H9 (cell line): ENCODE measurements around the gene UNC50. TPM values are rescaled to one million over a fixed set of nuclear protein-coding genes. Genes with fewer than 3 reads are reported as not detected.

ENCODE experiments used
- DNase-seq: peaks from one replicate; pipeline ENCODE4 v3.0.0-alpha.2; 2017
- H2AFZ ChIP-seq: one replicate; pipeline ENCODE4 v1.6.1; 2013; ENCODE audit warnings: mild to moderate bottlenecking, low read length, control low read depth, moderate library complexity
- H2AK5ac ChIP-seq: 2 replicates; pipeline ENCODE4 v1.6.1; 2013; ENCODE audit warnings: low read length, control low read depth, mixed read lengths; ENCODE audit not compliant: insufficient read length
- H2BK120ac ChIP-seq: one replicate; pipeline ENCODE4 v1.6.1; 2013; ENCODE audit warnings: low read depth, mild to moderate bottlenecking, low read length, control low read depth, inconsistent platforms; ENCODE audit not compliant: poor library complexity, severe bottlenecking
- H2BK12ac ChIP-seq: 2 replicates; pipeline ENCODE4 v1.6.1; 2013; ENCODE audit warnings: low read length, control low read depth, mixed read lengths, low read depth; ENCODE audit not compliant: insufficient read length
- H2BK15ac ChIP-seq: 2 replicates; pipeline ENCODE4 v1.6.1; 2013; ENCODE audit warnings: low read depth, low read length, control low read depth
- H2BK20ac ChIP-seq: one replicate; pipeline ENCODE4 v1.6.1; 2013; ENCODE audit warnings: low read depth, mild to moderate bottlenecking, low read length, control low read depth, inconsistent platforms; ENCODE audit not compliant: poor library complexity, severe bottlenecking
- H2BK5ac ChIP-seq: 2 replicates; pipeline ENCODE4 v1.6.1; 2013; ENCODE audit warnings: low read length, control low read depth, mixed read lengths; ENCODE audit not compliant: insufficient read length
- H3K14ac ChIP-seq: 2 replicates; pipeline ENCODE4 v1.6.1; 2013; ENCODE audit warnings: low read length, control low read depth; ENCODE audit not compliant: insufficient read depth
- H3K18ac ChIP-seq: 2 replicates; pipeline ENCODE4 v1.6.1; 2013; ENCODE audit warnings: low read depth, mild to moderate bottlenecking, mixed read lengths, low read length, control low read depth; ENCODE audit not compliant: insufficient read length
- H3K23ac ChIP-seq: 2 replicates; pipeline ENCODE4 v1.6.1; 2013; ENCODE audit warnings: low read length, control low read depth, mixed read lengths, low read depth; ENCODE audit not compliant: insufficient read length
- H3K23me2 ChIP-seq: 2 replicates; pipeline ENCODE4 v1.6.1; 2013; ENCODE audit warnings: low read depth, mild to moderate bottlenecking, mixed read lengths, low read length, control low read depth; ENCODE audit not compliant: insufficient read length, poor library complexity, severe bottlenecking
- H3K27ac ChIP-seq: 2 replicates; pipeline ENCODE4 v1.5.1; 2013; ENCODE audit warnings: low read length, control low read depth, mixed read lengths, low read depth; ENCODE audit not compliant: insufficient read length
- H3K27me3 ChIP-seq: 2 replicates; pipeline ENCODE4 v1.6.1; 2013; ENCODE audit warnings: low read length, control low read depth, inconsistent platforms; ENCODE audit not compliant: insufficient read depth
- H3K4ac ChIP-seq: 2 replicates; pipeline ENCODE4 v1.6.1; 2013; ENCODE audit warnings: low read depth, mild to moderate bottlenecking, control low read depth, inconsistent platforms, low read length, moderate library complexity
- H3K4me1 ChIP-seq: 2 replicates; pipeline ENCODE4 v1.6.1; 2013; ENCODE audit warnings: low read length, control low read depth, inconsistent platforms; ENCODE audit not compliant: insufficient read depth
- H3K4me2 ChIP-seq: 2 replicates; pipeline ENCODE4 v1.6.1; 2013; ENCODE audit warnings: low read length, control low read depth, mixed read lengths; ENCODE audit not compliant: insufficient read length, insufficient read depth
- H3K56ac ChIP-seq: 2 replicates; pipeline ENCODE4 v1.6.1; 2013; ENCODE audit warnings: low read depth, mild to moderate bottlenecking, mixed read lengths, low read length, control low read depth; ENCODE audit not compliant: insufficient read length
- H3K79me1 ChIP-seq: 2 replicates; pipeline ENCODE4 v1.6.1; 2013; ENCODE audit warnings: low read depth, mild to moderate bottlenecking, moderate library complexity, low read length, control low read depth, inconsistent platforms; ENCODE audit not compliant: insufficient read depth, poor library complexity, severe bottlenecking
- H3K79me2 ChIP-seq: 2 replicates; pipeline ENCODE4 v1.6.1; 2013; ENCODE audit warnings: low read length, control low read depth, inconsistent platforms; ENCODE audit not compliant: insufficient read depth
- H3K9ac ChIP-seq: 2 replicates; pipeline ENCODE4 v1.6.1; 2013; ENCODE audit warnings: low read length, control low read depth, mixed read lengths; ENCODE audit not compliant: insufficient read length; ENCODE audit errors: extremely low read depth
- H3K9me3 ChIP-seq: one replicate; pipeline ENCODE4 v1.6.1; 2013; ENCODE audit warnings: low read depth, low read length, inconsistent platforms; ENCODE audit not compliant: control insufficient read depth
- H3T11ph ChIP-seq: one replicate; pipeline ENCODE4 v1.6.1; 2013; ENCODE audit warnings: mild to moderate bottlenecking, low read length, control low read depth, inconsistent platforms
- H4K20me1 ChIP-seq: one replicate; pipeline ENCODE4 v1.6.1; 2013; ENCODE audit not compliant: control insufficient read depth, insufficient read length, insufficient read depth
- H4K5ac ChIP-seq: 2 replicates; pipeline ENCODE4 v1.6.1; 2013; ENCODE audit warnings: low read depth, mild to moderate bottlenecking, mixed read lengths, low read length, control low read depth; ENCODE audit not compliant: insufficient read length
- H4K8ac ChIP-seq: replicated peaks from 2 replicates; pipeline ENCODE4 v1.6.1; 2013; ENCODE audit warnings: low read length, control low read depth, mixed read lengths, low read depth; ENCODE audit not compliant: insufficient read length
- H4K91ac ChIP-seq: 2 replicates; pipeline ENCODE4 v1.6.1; 2013; ENCODE audit warnings: low read depth, mild to moderate bottlenecking, moderate library complexity, mixed read lengths, low read length, control low read depth; ENCODE audit not compliant: insufficient read length
- H3K27ac Mint-ChIP-seq, 3 experiments: 2 replicates in 2 of 3; 3 replicates in 1 of 3; pipeline ENCODE4 v1.8.0; 2020 to 2021; ENCODE audit warnings: mixed read lengths in 3 of 3, mild to moderate bottlenecking in 1 of 3, moderate library complexity in 1 of 3
- H3K27me3 Mint-ChIP-seq: 2 replicates; pipeline ENCODE4 v1.8.0; 2021; ENCODE audit warnings: low read depth, mild to moderate bottlenecking, moderate library complexity, mixed read lengths
- H3K36me3 Mint-ChIP-seq, 3 experiments: 2 replicates in 2 of 3; 3 replicates in 1 of 3; pipeline ENCODE4 v1.8.0; 2020 to 2021; ENCODE audit warnings: low read depth in 3 of 3, mixed read lengths in 3 of 3; ENCODE audit not compliant: insufficient read depth in 1 of 3
- H3K4me1 Mint-ChIP-seq, 2 experiments: 2 replicates each; pipeline ENCODE4 v1.8.0; 2020; ENCODE audit warnings: mixed read lengths in 2 of 2
- H3K4me3 Mint-ChIP-seq, 2 experiments: 2 replicates in 1 of 2; 3 replicates in 1 of 2; pipeline ENCODE4 v1.8.0; 2020 to 2021; ENCODE audit warnings: mild to moderate bottlenecking in 2 of 2, mixed read lengths in 2 of 2, moderate library complexity in 1 of 2
- H3K9me3 Mint-ChIP-seq, 2 experiments: 2 replicates in 1 of 2; 3 replicates in 1 of 2; pipeline ENCODE4 v1.8.0; 2020; ENCODE audit warnings: mild to moderate bottlenecking in 2 of 2, mixed read lengths in 2 of 2, moderate library complexity in 1 of 2
- WGBS: extraction: QIAGEN DNeasy Blood & Tissue Kit; methylation state at CpG from one replicate; pipeline ENCODE4 v1.1.7; 2013; ENCODE audit warnings: missing lambda C conversion rate, low lambda C conversion rate, mixed read lengths; ENCODE audit not compliant: insufficient read length; ENCODE audit errors: extremely low coverage; 5-methylcytosine and 5-hydroxymethylcytosine counted together
- long read RNA-seq: library from polyadenylated mRNA; unstranded; transcript quantifications from one replicate; pipeline ENCODE4 v2.0.0, GENCODE V29; 2020
- total RNA-seq: library from RNA; stranded (reverse); gene quantifications from 2 replicates; pipeline ENCODE4 v1.2.1, GENCODE V29; 2021
- TF ChIP-seq, protein P1 (sequence below): fragments of 200-600 bp; sonication (generic); conservative IDR thresholded peaks from 3 replicates; pipeline ENCODE4 v1.8.0; 2021; ENCODE audit warnings: antibody characterized with exemption, mild to moderate bottlenecking

UNC50 gene, protein sequence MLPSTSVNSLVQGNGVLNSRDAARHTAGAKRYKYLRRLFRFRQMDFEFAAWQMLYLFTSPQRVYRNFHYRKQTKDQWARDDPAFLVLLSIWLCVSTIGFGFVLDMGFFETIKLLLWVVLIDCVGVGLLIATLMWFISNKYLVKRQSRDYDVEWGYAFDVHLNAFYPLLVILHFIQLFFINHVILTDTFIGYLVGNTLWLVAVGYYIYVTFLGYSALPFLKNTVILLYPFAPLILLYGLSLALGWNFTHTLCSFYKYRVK
- total RNA-seq = 35.4 and 35.6 TPM in 2 replicates
- long read RNA-seq, transcript UNC50-201 (6 exons, 1,143 nt) = major isoform, 105 of 132 reads
- long read RNA-seq, partial matches to known transcripts = 5 of 132 reads
- long read RNA-seq, other reads (novel, unspliced or antisense) = 21 of 132 reads

DNA sequence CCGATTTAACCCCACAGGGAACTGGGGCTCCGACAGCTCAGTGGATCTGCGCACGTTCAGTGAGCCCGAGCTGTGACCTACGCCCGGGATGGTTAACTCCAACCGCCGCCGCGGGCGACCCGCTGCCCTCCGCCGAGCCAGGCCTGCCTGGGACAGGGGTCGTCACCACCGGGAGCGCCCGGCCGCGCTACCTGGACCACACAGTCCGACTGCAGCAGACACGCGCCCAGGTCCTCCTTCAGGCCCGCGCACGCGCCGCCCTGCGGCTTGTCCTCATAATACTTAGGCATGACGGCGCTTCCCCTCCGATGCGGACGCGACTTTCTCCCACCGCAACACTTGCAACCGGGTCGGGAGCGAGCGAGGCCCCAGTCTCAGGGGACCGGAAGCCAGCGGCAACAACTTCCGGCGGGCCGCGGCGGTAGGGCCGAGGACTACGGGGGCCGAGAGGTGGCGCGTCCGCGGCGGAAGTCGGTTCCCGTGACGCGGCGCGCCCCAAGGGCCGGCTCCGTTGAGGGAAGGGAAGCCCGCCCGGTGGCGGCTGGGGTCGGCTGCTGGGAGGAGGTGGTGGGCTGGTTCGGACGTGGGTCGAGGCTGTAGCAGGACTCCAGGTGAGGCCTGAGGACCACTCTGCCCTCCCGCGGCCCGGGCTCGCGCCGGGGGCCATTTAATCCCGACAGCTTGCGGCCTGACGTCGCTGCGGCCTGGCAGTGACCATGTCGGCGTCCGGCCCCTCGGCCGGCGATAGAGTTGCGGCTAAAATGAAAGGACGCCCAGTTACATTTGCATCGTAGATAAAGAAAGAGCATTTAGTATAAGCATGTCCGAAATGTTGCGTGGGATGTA is at the start of gene UNC50, which contains the start of gene COA5:
Gene UNC50, plus strand, starts transcription at position 474 of the 846 bp plus-strand sequence. CDS start 1,171 bp downstream, outside the sequence.
Gene COA5, minus strand, starts transcription at position 397 of the 846 bp plus-strand sequence. Its CDS starts 107 bp downstream, at position 290.
- Histone ChIP-seq H3K4me2 (peak within 1 kb of the TSS; percentile 97), H4K5ac (no peak within 1 kb of the TSS), H3K23me2 (peaks cover 14% of the 10 kb centered on the region), H3K9ac (peak within 1 kb of the TSS; percentile 86), H4K91ac (no peak within 1 kb of the TSS), H2BK20ac (no peak within 1 kb of the TSS), H2BK120ac (no peak within 1 kb of the TSS), H3K27me3 (no peaks in the 10 kb centered on the region), H2AFZ (no peak within 1 kb of the TSS), H3K79me1 (peaks cover 7% of the 10 kb centered on the region), H4K8ac (no peak within 1 kb of the TSS), H3K14ac (peak within 1 kb of the TSS; percentile 84), H3K56ac (no peak within 1 kb of the TSS), H2BK5ac (no peak within 1 kb of the TSS), H4K20me1 (peaks cover 4% of the 10 kb centered on the region), H3K79me2 (peaks cover 15% of the 10 kb centered on the region; the same call in 1 of the 2 replicates), H3K18ac (peak within 1 kb of the TSS; percentile 84), H2BK15ac (no peak within 1 kb of the TSS), H3K4me1 (no peaks in the 10 kb centered on the region; the same call in 1 of the 2 replicates), H3K9me3 (no peaks in the 10 kb centered on the region), H3K27ac (no peak within 1 kb of the TSS), H2BK12ac (no peak within 1 kb of the TSS), H3K23ac (no peak within 1 kb of the TSS), H3K4ac (no peak within 1 kb of the TSS), H3T11ph (no peak within 1 kb of the TSS), H2AK5ac (no peak within 1 kb of the TSS)
- peaks cover 18 to 21% of the 10 kb centered on the region in 2 experiments for H3K4me1 Mint-ChIP-seq
- TF ChIP-seq, protein P1, sequence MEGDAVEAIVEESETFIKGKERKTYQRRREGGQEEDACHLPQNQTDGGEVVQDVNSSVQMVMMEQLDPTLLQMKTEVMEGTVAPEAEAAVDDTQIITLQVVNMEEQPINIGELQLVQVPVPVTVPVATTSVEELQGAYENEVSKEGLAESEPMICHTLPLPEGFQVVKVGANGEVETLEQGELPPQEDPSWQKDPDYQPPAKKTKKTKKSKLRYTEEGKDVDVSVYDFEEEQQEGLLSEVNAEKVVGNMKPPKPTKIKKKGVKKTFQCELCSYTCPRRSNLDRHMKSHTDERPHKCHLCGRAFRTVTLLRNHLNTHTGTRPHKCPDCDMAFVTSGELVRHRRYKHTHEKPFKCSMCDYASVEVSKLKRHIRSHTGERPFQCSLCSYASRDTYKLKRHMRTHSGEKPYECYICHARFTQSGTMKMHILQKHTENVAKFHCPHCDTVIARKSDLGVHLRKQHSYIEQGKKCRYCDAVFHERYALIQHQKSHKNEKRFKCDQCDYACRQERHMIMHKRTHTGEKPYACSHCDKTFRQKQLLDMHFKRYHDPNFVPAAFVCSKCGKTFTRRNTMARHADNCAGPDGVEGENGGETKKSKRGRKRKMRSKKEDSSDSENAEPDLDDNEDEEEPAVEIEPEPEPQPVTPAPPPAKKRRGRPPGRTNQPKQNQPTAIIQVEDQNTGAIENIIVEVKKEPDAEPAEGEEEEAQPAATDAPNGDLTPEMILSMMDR = peak; percentile 9; the same call in 1 of the 3 replicates
- WGBS = no CpG with 5 or more reads among the region's 93 CpGs
- H3K27ac Mint-ChIP-seq = peak within 1 kb of the TSS; percentile 92 to 96 (median 96)
- no peaks in the 10 kb centered on the region for H3K27me3 Mint-ChIP-seq
- H3K36me3 Mint-ChIP-seq = peaks cover 4 to 38% (median 36%) of the 10 kb centered on the region in 3 experiments; a peak in 6 of 7 replicates
- H3K9me3 Mint-ChIP-seq = no peaks in the 10 kb centered on the region
- DNase-seq = peak; percentile 87
- peak within 1 kb of the TSS; percentile 85 to 86 for H3K4me3 Mint-ChIP-seq
